ENCODE data around the gene GAN. TPM values are rescaled to one million over a fixed set of nuclear protein-coding genes. Genes with fewer than 3 reads are reported as not detected.

Gene GAN
- total and polyA plus RNA-seq, 2 donors (not counting 1 experiment from before 2014, with no cell fraction given): 0.79 to 6.9 TPM

GRCh38 chr16:81366316-81366932, 51.7 kb downstream of the GAN start:
- peak; percentile 85 for ATAC-seq (ENCODE audit: low read depth)
- 80% methylated on average over 5 of the region's 12 CpGs for WGBS (ENCODE audit: insufficient coverage)
- CTCF ChIA-PET: interaction anchor here (0.7 to 6.9 kb wide), 27 partner anchors 9 to 864 kb away, joined by 3 to 84 read pairs (median 5); no protein-coding TSS in a partner anchor

More at GRCh38 chr16:81366316-81366932, 51.7 kb downstream of the GAN start:
- H3K27me3 Mint-ChIP-seq: no peaks in the 10 kb centered on the region
- peak; percentile 92 for TF ChIP-seq CTCF (IDR thresholded peaks at IDR 0.05)
- TF ChIP-seq EZH2 (IDR thresholded peaks at IDR 0.05; ENCODE audit: borderline replicate concordance, insufficient read depth, low read depth, low read length, poor library complexity, severe bottlenecking): no peak
- Histone ChIP-seq H3K79me2 (ENCODE audit: control insufficient read depth, insufficient read depth, low read length) (no peaks in the 10 kb centered on the region), H3K36me3 (replicated peaks in 1 of 2; ENCODE audit: control extremely low read depth in 1 of 2, control insufficient read depth in 1 of 2, extremely low read depth in 1 of 2, insufficient read depth in 2 of 2, low read length in 1 of 2) (peaks cover 5 to 14% of the 10 kb centered on the region in 2 experiments), H4K20me1 (ENCODE audit: control insufficient read depth, insufficient read depth, low read length, poor library complexity, severe bottlenecking) (no peaks in the 10 kb centered on the region), H3K4me3 (ENCODE audit: control extremely low read depth in 1 of 5, extremely low read depth in 1 of 5, insufficient read depth in 1 of 5, low read depth in 2 of 5, low read length in 4 of 5) (no peak overlapping the region), H3K9ac (ENCODE audit: low read length) (no peak overlapping the region), H3K4me2 (replicated peaks; ENCODE audit: low read depth, low read length, poor library complexity, severe bottlenecking) (no peak overlapping the region), H3K4me1 (ENCODE audit: control insufficient read depth in 2 of 2, insufficient read depth in 2 of 2, low read length in 2 of 2) (no peaks in the 10 kb centered on the region), H3K27me3 (replicated peaks in 1 of 4; ENCODE audit: control extremely low read depth in 1 of 4, control insufficient read depth in 3 of 4, insufficient read depth in 4 of 4, low read length in 3 of 4) (no peaks in the 10 kb centered on the region), H3K9me3 (ENCODE audit: control extremely low read depth in 1 of 3, control insufficient read depth in 2 of 3, insufficient read depth in 1 of 3, low read length in 2 of 3) (no peaks in the 10 kb centered on the region), H2AFZ (ENCODE audit: insufficient read depth, low read depth, low read length, poor library complexity, severe bottlenecking) (no peak overlapping the region), H3K27ac (ENCODE audit: low read length in 2 of 2) (no peak overlapping the region)
- H3K27ac Mint-ChIP-seq: no peak overlapping the region
- H3K4me1 Mint-ChIP-seq: no peaks in the 10 kb centered on the region
- DNase-seq: peak; percentile 73
- no peaks in the 10 kb centered on the region for H3K9me3 Mint-ChIP-seq (ENCODE audit: insufficient read depth)
- intact Hi-C loops (cut with micrococcal nuclease): loop anchor here (1.0 to 5.0 kb wide), 6 partner anchors 36 to 521 kb away; no protein-coding TSS in a partner anchor
- POLR2A ChIA-PET: interaction anchor here (0.7 kb wide), 1 partner anchor 897 kb away, joined by 3 read pairs; no protein-coding TSS in a partner anchor
- no peak overlapping the region for H3K4me3 Mint-ChIP-seq
